Amniotic epithelial cell (primary cell): ENCODE data around the gene SMYD4.
"Not testable (repeated sequence)": the region's sequence is repeated elsewhere in the genome, so short reads cannot be mapped to it uniquely, and the experiment has no call there.

Source experiments
- DNase-seq: peaks from one replicate; pipeline ENCODE4 v3.0.0-alpha.2; 2010; ENCODE audit warnings: low read depth

SMYD4 gene

DNA sequence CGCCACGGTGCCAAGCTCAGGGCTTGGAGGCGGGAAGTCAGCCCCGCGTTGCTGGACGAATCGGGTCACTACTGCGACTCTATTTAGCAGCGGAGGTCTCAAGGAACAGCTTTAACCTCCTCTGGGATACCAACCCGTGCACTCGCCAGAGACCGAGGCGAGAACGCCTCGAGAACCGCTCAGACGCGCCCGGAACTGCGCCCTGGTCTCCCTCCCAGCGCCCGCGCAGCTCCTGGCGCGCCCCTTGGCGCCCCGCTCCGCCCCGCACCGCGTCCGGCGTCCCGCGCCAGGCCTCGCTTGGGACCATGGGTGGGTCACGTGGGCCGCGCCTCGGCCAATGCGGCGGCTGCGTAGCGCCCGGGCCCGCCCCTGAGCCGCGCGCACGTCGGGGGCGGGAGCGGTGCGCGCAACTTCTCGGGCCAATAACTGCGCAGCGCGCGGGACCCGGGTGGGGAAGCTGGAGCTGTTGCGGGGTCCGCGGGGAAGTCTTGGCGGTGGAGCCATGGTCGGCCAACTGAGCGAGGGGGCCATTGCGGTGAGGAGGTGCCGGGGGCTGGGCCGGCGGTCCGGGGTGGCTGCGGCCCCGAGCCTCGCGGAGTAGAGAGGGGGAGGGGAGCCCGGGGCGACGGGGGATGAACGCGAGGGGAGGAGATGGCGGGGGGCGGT lies at the start of gene SMYD4, which contains the start of gene RPA1:
Gene SMYD4 (minus strand): TSS at position 311 of the 666 bp plus-strand sequence. CDS start 1,908 bp downstream, outside the sequence.
Gene RPA1 (plus strand): TSS at position 414 of the 666 bp plus-strand sequence. CDS start 89 bp downstream, at position 503.
- peak; percentile 78 for DNase-seq

DNA sequence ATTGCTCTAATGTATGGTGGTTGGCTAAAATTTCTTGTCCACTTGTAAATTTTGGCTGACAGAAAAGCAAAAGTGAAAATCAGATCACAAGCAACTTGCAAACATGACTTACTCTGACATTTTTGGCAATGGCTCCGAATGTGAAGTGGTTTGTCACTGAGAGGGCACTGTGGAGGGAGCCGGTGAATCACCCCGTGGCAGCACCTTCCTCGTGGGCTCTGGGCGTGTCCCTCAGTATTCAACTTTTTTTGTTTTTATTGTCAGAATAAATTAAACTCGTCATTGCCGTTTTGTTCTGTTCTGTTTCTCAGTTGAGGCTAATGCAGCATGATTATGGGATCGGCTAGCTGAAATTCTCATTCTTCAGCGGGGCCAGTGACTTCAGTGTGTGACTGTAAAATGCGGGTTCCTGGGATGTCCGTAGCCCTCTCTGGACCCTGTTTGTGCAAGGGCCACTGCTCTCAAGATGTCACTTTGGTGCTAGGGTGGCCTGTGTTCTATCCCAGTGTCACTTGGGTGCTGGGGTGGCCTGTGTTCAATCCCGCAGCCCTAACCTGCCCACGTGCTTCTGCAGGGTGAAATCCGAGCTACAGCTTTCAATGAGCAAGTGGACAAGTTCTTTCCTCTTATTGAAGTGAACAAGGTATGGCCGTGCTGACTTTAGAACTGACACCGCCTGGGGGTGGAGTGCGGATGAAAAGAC lies 48.9 kb upstream of the SMYD4 start:
- DNase-seq: no peak

DNA sequence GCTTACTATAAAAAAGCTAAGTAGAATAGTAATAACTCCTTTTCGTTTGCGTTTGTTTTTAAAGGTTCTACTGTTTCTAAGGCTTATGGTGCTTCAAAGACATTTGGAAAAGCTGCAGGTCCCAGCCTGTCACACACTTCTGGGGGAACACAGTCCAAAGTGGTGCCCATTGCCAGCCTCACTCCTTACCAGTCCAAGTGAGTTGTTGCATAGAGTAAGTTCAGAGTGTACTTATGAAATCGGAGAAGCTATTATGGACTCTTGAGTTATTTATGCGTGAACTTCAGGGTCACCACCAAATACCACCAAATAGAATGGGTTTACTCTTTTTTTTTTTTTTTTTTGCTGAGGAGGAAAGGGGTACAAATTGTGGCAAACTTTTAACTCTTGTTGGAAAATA lies 45.9 kb upstream of the SMYD4 start:
- no peak for DNase-seq

- DNase-seq: no peak
These were observed 43.7 kb upstream of the SMYD4 start for GRCh38 chr17:1873418-1873817.

DNA sequence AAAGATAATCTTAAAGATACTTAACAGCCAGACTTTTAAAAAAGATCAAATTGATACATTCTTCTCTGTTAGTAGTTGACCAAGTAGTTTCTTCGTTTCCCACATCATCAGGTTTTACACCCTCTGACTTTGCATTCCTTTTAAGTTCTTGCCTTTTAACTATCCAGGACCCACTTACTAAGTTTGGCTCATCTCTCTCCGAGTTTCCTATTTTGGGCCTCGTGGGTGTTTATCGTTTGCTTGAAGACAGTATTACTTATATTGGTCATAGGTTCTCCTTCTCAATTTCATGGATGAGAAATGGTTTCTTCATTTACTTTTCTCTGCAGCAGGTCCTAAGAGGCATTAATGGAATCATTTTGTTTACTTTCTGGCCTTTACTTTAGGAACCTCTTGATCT lies 43.3 kb upstream of the SMYD4 start:
- no peak for DNase-seq

DNA sequence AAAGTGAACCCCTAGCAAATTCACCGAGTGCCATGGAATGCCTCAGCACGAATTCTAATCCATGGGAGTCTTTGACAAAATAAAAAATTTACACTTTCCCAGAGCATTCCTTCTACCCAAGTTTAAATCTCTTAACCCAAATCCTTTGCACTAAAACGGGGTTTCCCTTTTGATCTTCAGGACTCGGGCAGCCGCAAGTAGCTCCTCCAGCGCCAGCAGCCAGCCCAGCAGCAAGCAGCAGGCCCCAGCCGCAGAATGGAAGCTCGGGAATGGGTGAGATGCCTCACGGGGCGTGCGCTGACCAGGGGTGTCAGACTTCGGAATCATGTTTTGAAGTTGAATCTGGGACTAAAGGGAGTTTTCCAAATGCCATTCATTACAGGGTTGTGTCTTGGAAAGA lies 42.6 kb upstream of the SMYD4 start:
- DNase-seq: no peak

DNA sequence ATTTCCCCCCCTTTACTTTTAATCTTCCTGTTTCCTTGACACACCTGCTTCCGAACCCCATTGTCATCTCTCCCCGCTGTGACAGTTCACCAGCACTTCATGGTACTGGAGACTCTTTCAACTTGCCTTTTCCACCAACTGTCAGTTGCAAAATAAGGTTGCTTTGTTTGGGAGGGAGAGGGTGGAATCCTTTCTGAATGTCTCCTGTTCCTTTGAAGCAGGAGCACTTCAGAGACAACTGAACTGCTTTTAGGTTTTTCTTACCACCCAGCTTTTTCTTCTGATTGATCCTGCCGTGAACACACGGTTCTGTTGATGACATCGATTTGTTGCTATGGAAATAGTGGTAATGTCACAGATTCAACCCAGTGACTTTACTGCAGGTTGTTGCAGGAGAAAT lies 42.1 kb upstream of the SMYD4 start:
- DNase-seq: no peak

GRCh38 chr17:1870592-1870991 lies 40.9 kb upstream of the SMYD4 start:
- no peak for DNase-seq

DNA sequence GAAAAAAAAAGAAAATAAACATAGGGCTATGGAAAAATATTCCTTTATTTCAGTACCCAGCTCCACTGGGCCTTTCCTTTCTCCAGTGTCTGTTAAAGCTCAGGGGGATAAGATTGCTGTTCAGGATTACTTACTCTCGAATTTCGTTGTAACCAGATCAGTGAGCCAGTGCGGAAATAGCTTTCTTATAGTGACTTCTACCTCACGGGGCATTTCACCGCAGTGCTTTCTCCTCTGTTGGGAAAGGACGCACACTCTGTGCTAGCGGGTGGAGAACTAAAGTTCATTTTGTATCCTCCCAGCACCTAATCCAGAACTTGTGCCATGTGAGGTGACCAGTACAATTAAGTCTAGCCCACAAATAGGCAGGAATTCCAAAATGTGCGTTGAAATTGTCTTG lies 38.4 kb upstream of the SMYD4 start:
- DNase-seq: no peak

DNA sequence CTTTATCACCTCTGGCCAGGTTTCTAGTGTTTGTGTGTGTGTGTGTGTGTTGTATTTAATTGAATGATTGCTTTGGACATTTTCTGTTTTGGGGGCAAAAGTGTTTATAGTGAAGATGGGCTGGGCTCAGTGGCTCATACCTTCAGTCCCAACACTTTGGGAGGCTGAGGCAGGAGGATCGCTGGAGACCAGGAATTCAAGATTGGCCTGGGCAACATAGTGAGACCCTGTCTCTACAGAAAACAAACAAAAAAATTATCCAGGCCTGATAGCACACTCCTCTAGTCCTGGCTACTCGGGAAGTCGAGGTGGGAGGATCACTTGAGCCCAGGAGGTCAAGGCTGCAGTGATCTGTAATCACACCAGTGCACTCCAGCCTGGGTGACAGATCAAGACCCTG lies 37.6 kb upstream of the SMYD4 start:
- no peak for DNase-seq

DNA sequence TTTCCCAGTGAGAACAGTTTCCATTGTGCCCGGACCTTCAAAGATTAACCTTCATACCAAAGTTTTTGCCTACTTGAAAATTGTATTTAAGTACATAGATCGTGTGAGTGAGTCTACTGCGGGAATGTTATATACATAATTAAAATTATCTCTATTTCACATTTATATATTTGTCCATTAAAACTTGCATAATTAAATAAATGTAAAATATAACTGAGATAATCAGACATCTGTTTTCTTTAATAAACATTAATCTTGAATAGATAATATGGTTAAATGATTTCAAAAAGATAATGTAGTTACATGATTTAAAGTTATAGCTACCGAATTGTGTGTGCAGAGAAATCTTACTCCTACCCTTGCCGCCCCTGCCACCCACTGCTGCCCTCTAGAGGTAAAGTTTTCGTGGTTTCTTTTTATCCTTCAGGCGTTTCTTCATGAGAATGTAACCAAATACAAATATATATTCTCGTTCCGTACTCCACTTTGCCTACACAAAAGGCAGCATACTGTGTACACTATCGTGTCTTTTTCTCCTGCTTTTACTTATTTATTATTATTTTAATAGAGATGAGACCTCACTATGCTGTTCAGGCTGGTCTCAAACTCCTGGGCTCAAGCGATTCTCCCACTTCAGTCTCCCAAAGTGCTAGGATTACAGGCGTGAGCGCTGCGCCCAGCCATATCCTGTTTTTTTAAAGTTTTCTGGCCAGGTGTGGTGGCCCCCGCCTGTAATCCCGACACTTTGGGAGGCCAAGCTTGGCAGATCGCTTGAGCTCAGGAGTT lies 35.7 kb upstream of the SMYD4 start:
- DNase-seq: peak; percentile 26

GRCh38 chr17:1861391-1862010 lies 31.8 kb upstream of the SMYD4 start:
- DNase-seq: no peak

- peak; percentile 7 for DNase-seq
These were observed 31.3 kb upstream of the SMYD4 start for GRCh38 chr17:1860978-1861377.

DNA sequence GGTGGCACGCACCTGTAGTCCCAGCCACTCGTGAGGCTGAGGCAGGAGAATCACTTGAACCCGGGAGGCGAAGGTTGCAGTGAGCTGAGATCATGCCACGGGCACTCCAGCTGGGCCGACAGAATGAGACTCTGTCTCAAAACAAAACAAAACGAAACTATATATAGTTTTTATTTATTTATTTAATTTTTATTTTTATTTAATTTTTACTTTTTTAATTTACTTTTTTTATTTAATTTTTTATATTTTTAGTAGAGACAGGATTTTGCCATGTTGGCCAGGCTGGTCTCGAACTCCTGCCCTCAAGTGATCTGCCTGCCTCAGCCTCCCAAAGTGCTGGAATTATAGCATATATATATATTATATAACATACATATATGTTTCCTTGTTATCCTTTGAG lies 26.8 kb upstream of the SMYD4 start:
- DNase-seq: not testable (repeated sequence)

- DNase-seq: no peak
These were observed 24.0 kb upstream of the SMYD4 start for GRCh38 chr17:1853698-1854097.

GRCh38 chr17:1852327-1852726 lies 22.6 kb upstream of the SMYD4 start:
- no peak for DNase-seq

DNA sequence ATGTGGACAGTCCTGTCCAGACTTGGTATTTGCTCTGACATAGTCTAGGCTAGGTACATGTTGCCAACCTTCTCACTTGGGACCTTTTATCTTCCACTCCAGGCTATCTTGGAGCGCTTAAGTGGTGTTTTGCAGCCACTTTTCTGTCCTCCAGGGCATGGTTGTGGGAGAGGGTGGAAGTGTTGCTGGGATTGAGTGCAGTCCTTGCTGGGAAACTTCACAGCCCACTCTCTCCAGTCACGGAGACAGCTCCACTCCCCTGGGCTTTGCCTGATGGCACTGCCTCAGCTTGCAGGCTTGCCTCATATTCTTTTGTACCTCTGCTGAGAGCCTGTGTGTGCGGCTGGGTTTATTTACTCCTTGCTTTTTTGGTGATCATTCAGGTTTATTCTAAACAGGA lies 17.5 kb upstream of the SMYD4 start:
- no peak for DNase-seq

- no peak for DNase-seq
These were observed 14.2 kb upstream of the SMYD4 start for GRCh38 chr17:1843947-1844346.

DNA sequence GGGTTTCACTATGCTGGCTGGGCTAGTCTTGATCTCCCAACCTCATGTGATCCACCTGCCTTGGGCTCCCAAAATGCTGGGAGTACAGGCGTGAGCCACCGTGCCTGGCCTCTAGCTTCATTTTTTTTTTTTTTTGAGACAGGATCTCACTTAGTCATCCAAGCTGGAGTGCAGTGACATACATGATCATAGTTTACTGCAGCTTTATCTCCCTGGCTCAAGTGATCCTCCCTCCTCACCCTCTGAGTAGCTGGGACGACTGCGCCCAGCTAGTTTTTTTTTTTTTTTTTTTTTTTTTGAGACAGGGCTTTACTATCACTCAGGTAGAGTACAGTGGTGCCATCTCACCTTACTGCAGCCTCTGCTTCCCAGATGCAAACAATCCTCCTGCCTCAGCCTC lies 9.8 kb upstream of the SMYD4 start:
- DNase-seq: no peak

- DNase-seq: no peak
These were observed 4.9 kb upstream of the SMYD4 start for GRCh38 chr17:1834380-1835149.

DNA sequence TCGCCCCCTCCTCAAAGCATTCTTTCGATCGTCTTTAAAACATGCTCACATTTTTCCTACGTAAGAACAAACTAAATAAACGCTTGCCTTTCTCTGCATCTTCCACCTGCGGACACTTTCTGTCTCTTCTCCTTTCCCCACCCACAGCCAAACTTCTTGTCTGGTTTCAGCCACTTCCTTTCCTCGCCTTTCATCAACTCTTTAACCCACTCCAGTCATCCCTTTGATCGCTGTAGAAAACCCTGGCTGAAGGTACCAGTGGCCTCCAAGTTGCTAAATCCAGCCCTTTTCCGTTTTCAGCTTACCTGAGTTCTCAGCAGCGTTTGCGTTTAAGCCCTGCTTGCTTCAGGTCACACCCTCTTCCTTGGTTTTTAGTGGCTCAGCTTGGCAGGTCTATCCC lies 586 bp upstream of the SMYD4 start:
- no peak for DNase-seq

DNA sequence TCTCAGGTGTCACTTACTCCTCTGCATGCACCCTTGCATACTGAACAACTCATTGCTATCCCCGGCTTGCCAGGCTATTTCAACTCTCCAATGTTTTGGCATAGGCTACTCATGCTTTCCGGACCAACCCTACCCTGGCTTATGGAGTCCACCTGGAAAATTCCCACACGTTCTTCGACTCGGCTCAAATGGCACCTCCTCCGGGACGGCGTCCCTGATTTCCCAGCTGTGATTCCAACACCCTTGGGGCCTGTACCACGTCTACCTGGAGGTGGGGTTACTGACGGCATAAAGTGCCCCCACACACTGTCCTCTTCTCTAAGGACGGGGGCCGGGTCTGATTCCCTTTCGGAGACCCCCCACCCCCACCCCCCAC lies 498 bp downstream of the SMYD4 start:
- DNase-seq: no peak
